ENCODE measurements around the gene KCNG2.

KCNG2 gene

DNA sequence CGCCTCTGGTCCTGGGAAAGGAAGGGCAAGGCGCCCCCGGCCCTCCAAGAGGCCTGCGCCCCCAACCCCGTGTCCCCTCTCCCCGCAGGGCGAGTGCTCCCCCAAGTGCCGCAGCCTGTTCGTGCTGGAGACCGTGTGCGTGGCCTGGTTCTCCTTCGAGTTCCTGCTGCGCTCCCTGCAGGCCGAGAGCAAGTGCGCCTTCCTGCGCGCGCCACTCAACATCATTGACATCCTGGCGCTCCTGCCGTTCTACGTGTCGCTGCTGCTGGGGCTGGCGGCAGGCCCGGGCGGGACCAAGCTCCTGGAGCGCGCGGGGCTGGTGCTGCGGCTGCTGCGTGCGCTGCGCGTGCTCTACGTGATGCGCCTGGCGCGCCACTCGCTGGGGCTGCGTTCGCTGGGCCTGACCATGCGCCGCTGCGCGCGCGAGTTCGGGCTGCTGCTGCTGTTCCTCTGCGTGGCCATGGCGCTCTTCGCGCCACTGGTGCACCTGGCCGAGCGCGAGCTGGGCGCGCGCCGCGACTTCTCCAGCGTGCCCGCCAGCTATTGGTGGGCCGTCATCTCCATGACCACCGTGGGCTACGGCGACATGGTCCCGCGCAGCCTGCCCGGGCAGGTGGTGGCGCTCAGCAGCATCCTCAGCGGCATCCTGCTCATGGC, 101.3 kb downstream of the KCNG2 start:
- Histone ChIP-seq H3K9ac (no peak overlapping the region), H3K36me3 (ENCODE audit: insufficient read depth) (no peaks in the 10 kb centered on the region), H3K4me2 (no peak overlapping the region), H3K27ac (no peak overlapping the region), H3K79me2 (ENCODE audit: insufficient read depth, low read depth) (no peaks in the 10 kb centered on the region), H3K4me3 (IDR thresholded peaks at IDR 0.05; ENCODE audit: insufficient read depth, low read depth, low read length) (no peak overlapping the region), H3K27me3 (ENCODE audit: insufficient read depth, low read depth) (no peaks in the 10 kb centered on the region), H3K4me1 (ENCODE audit: low read depth, poor library complexity, severe bottlenecking) (no peaks in the 10 kb centered on the region), H2AFZ (ENCODE audit: low read depth) (no peak overlapping the region), H4K20me1 (ENCODE audit: insufficient read depth) (no peaks in the 10 kb centered on the region)
- TF ChIP-seq, protein P1, sequence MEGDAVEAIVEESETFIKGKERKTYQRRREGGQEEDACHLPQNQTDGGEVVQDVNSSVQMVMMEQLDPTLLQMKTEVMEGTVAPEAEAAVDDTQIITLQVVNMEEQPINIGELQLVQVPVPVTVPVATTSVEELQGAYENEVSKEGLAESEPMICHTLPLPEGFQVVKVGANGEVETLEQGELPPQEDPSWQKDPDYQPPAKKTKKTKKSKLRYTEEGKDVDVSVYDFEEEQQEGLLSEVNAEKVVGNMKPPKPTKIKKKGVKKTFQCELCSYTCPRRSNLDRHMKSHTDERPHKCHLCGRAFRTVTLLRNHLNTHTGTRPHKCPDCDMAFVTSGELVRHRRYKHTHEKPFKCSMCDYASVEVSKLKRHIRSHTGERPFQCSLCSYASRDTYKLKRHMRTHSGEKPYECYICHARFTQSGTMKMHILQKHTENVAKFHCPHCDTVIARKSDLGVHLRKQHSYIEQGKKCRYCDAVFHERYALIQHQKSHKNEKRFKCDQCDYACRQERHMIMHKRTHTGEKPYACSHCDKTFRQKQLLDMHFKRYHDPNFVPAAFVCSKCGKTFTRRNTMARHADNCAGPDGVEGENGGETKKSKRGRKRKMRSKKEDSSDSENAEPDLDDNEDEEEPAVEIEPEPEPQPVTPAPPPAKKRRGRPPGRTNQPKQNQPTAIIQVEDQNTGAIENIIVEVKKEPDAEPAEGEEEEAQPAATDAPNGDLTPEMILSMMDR (conservative IDR thresholded peaks at IDR 0.05; ENCODE audit: low read depth, low read length): no peak

GRCh38 chr18:79899609-79900445, 102.1 kb downstream of the KCNG2 start:
- no peak overlapping the region for H3K27ac ChIP-seq
- no peaks in the 10 kb centered on the region for H3K79me2 ChIP-seq (ENCODE audit: insufficient read depth, low read depth)
- no peak overlapping the region for H2AFZ ChIP-seq (ENCODE audit: low read depth)
- no peaks in the 10 kb centered on the region for H3K4me1 ChIP-seq (ENCODE audit: low read depth, poor library complexity, severe bottlenecking)
- H3K36me3 ChIP-seq (ENCODE audit: insufficient read depth): no peaks in the 10 kb centered on the region
- H3K27me3 ChIP-seq (ENCODE audit: insufficient read depth, low read depth): no peaks in the 10 kb centered on the region
- no peak overlapping the region for H3K4me3 ChIP-seq (IDR thresholded peaks at IDR 0.05; ENCODE audit: insufficient read depth, low read depth, low read length)
- TF ChIP-seq, protein P1 (conservative IDR thresholded peaks at IDR 0.05; ENCODE audit: low read depth, low read length): no peak
- H4K20me1 ChIP-seq (ENCODE audit: insufficient read depth): no peaks in the 10 kb centered on the region
- H3K9ac ChIP-seq: no peak overlapping the region
- H3K4me2 ChIP-seq: no peak overlapping the region

DNA sequence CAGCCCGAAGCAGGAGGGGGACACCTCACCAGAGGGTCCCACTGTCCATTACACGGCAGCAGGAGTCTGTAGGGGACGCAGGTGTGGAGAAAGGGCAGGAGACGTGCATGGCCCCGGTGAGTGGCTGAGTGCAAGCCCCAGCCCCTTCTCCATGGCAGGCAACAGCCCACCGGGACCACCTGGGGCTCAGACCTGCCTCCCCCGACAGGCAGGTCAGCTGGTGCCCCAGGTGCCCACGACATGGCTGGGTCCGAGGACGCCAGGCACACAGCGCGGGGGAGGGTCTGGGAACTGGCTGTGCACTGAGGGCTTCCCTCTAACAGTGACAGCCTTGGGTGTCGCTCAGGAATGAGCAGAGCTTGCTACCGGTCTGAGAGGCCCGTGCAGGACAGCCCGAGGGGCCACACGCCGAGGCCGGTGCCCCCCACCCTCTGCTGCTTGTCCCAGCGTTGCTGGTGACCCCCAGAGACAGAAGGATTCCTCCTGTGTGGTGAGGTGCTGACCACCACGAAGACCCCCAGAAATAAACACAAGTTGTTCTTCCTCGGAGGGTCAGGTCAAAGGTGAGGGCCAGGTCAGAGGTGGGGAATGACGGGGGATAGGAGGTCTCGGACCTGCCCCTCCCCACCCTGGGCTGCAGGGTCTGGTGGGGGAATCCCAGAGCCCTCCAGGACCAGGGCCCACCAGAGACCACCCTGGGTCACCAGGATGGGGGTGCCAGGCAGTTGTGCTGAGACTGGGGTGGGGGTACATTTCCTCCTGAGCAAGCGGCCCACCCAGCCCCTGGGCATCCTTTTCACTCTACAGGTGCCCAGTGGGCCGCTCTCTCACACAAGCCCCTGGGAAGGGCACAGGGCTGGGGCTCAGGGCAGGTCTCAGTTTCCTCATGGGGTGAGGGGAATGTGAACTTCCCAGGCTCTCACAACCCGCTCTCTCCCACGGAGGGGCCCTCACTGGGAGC, 103.2 kb downstream of the KCNG2 start:
- H3K27me3 ChIP-seq (ENCODE audit: insufficient read depth, low read depth): no peaks in the 10 kb centered on the region
- no peak overlapping the region for H3K4me3 ChIP-seq (IDR thresholded peaks at IDR 0.05; ENCODE audit: insufficient read depth, low read depth, low read length)
- H3K79me2 ChIP-seq (ENCODE audit: insufficient read depth, low read depth): no peaks in the 10 kb centered on the region
- no peak overlapping the region for H2AFZ ChIP-seq (ENCODE audit: low read depth)
- H4K20me1 ChIP-seq (ENCODE audit: insufficient read depth): no peaks in the 10 kb centered on the region
- H3K9ac ChIP-seq: no peak overlapping the region
- H3K36me3 ChIP-seq (ENCODE audit: insufficient read depth): no peaks in the 10 kb centered on the region
- TF ChIP-seq, protein P1 (conservative IDR thresholded peaks at IDR 0.05; ENCODE audit: low read depth, low read length): no peak
- no peaks in the 10 kb centered on the region for H3K4me1 ChIP-seq (ENCODE audit: low read depth, poor library complexity, severe bottlenecking)
- no peak overlapping the region for H3K4me2 ChIP-seq
- no peak overlapping the region for H3K27ac ChIP-seq

DNA sequence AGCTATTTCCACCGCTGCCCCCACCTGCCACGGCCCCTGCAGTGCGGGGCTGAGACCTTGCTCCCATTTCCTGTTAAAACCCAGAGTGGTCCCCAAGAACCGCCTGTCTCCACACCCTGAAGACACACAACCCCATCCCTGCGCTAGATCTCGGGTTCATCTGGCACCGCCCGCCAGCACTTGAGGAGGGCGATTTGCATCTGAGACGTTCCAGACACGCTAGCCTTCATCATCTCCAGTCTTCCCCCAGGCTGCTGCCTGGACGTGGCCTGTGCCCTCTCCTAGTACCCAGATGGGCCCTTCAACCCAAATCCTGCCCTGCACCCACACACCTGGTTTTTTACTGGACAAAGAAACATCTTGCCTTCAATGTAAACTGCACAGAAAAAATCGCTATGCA, 103.9 kb downstream of the KCNG2 start:
- Histone ChIP-seq H3K36me3 (ENCODE audit: insufficient read depth) (no peaks in the 10 kb centered on the region), H3K4me2 (no peak overlapping the region), H4K20me1 (ENCODE audit: insufficient read depth) (no peaks in the 10 kb centered on the region), H3K4me1 (ENCODE audit: low read depth, poor library complexity, severe bottlenecking) (no peaks in the 10 kb centered on the region), H3K9ac (no peak overlapping the region), H3K4me3 (IDR thresholded peaks at IDR 0.05; ENCODE audit: insufficient read depth, low read depth, low read length) (no peak overlapping the region), H3K79me2 (ENCODE audit: insufficient read depth, low read depth) (no peaks in the 10 kb centered on the region), H3K27ac (no peak overlapping the region), H2AFZ (ENCODE audit: low read depth) (no peak overlapping the region), H3K27me3 (ENCODE audit: insufficient read depth, low read depth) (no peaks in the 10 kb centered on the region)
- TF ChIP-seq, protein P1 (conservative IDR thresholded peaks at IDR 0.05; ENCODE audit: low read depth, low read length): no peak

Data from KMS-11 (cell line).